HG03520 (cell line): ENCODE results near the gene MAEA.

ENCODE experiments used
- ATAC-seq: cut with Tn5 transposase; IDR thresholded peaks from one replicate; pipeline ENCODE4 v1.9.1; 2021; ENCODE audit warnings: mild to moderate bottlenecking, moderate library complexity; ENCODE audit not compliant: unreplicated experiment

Gene MAEA

DNA sequence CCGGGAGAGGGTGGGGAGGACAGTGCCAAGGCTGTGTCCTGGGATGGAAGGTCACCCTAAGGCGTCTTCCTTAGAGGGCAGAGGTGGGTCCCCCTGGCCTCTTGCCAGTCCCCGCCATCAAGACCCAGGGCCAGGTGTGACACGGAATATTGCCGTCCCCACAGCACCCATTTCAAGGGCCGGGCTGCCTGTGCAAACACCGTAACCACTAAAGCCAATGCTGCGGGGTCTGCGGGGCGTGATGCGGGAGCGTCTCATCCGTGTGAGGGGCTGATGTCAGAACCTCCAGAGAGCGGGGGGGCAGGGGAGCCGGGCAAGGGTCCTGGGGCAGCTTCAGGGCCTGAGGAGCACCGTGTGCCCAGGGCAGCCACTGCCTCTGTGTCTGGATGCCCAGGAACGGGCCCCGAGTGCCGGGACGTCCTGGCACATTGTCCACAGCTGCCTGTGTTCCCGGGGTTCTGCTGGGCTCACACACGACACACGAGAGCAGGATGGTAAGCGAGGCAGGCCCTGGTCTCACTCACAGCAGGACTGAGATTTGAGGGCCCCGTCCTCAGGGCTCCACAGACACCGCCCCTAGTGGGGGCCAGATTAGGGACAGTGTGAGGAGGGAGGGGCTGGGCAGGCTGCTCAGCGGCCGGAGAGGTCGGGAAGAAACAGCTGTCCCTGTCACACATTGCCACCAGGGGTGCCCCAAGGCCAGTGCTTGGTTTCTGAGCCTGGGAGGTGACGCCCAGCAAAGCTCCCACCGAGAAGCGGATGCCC, 87.3 kb downstream of the MAEA start:
- ATAC-seq = no peak

DNA sequence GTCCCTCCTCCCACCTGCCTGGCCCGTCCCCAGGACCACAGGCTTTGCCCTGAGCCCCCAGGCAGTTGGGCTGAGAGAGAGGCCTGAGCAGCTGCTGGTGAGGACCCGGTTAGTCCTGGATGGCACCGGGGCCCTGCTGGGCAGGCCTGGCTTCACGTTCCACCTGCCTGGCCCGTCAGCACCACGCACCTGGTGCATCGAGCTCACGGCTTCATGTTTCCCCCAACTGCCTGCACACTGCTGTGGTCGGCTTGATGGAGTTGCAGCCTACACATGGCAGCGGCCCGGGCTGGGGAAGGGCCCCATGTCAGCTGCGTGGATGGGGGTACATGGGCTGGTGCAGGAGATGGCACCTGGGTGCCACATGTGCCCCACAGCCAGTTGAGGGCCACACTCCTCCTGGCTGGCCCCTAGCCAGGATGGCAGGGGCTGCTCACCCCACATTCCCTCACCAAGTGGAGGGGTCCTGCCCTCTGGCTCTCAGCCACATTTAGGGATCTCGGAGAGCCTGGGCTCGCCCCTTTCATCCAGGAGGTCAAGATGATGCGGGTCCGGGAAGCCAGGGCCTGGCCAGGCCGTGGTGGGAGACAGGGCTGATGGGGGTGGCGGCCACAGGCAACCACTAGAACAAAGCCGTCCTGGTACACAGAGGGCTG, 88.0 kb downstream of the MAEA start:
- no peak for ATAC-seq

DNA sequence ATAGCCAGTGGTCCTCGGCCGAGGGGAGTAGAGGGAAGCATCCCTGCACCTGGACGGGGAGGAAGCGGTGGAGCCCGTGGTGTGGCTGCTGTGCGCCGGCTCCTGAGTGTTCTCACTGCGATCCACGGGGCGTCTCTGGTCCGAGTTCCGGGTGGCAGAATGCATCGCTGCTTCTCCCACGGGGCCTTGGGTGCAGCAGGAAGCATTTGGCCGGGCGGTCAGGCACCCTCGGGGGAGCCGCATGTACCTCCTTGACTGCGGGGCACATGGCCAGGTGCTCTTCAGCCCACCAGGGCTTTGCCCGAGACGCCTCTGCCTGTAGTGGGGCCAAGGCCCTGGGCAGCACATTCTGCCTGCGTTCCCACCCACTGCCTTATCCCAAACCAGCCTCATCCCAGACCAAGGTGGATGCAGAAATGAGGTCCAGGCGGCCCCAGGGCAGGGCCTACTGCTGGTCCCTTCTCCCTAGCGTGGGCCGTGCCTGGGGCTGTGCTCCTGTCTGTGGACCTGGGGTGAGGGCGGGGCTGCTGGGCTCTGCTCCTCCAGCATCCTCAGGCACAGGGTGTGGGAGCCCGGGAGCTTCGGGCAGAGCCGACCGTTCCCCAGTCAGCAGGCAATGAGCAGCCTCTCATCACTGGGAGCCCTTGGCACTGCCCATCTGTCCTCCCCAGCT, 89.0 kb downstream of the MAEA start:
- ATAC-seq = no peak

DNA sequence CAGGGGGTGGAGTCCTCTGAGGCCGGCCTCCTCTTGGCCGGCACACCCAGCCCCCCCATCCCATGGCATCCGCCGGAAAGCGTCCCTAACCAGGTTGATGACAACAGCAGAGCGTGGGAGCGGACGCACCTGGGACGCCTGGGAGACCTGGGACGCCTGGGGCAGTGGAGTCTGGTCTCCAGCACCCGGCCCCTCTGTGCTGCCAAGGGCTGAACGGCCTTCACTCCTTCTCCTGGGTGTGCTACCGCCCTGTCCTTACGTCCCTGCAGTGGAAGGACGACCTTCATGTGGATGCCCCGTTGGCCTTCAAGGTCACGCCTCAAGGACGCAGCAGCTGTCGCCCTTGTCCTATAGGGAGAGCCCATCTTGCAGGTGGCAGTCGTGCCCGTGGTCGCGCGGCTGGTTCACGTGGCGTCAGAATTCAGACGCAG, 89.7 kb downstream of the MAEA start:
- ATAC-seq = no peak

DNA sequence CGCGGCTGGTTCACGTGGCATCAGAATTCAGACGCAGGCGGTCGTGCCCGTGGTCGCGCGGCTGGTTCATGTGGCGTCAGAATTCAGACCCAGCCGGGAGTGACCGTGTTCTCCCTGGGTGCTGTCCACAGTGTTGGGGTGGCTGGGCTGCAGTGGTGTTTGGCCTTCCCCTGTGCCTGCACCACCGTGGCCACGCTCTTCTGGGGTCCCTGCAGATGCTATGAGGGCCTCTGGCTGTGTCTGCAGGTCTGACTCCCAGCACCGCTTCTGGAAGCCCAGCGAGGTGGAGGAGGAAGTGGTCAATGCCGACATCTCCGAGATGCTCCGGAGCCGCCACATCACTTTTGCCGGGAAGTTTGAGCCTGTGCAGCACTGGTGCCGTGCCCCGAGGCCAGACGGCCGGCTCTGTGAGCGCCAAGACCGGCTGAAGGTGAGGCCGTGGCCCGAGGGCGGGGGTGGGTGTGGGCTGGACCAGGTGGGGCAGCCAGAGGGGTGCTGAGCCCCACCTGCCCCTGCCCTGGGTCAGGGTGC, 90.2 kb downstream of the MAEA start:
- ATAC-seq = no peak

DNA sequence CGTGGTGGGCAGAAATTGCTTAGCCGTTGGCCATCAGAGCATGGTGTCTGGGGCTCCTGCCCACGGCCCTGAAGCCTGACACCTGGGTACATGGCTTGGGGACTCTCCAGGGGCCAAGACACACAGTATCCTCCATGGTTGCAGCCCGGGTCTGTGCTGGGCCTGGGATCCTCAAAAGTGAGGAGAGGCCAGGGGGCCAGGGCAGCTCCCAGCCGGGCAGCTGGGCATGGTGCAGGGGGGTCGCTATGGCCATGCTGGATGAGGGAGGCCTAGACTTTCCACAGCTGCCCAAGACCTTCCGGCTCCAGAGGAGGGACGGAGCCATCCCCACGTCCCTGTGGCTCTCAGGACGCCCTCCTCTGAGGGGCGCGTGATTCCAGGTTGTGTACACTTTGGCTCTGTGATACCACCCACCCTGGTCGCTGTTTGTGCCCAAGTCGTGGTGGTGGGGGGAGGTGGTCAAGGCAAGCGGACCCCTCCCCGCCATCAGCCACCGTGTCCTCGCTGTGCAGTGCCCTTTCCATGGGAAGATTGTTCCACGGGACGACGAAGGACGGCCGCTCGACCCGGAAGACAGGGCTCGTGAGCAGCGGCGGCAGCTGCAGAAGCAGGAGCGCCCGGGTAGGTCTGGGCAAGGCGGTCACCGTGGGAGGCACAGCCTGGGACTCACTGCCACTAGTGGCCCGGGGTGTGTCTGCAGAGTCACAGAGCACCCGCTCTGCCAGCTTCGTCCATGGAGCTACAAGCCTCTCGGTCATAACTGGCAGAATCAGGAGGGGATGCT, 90.9 kb downstream of the MAEA start:
- ATAC-seq = no peak

DNA sequence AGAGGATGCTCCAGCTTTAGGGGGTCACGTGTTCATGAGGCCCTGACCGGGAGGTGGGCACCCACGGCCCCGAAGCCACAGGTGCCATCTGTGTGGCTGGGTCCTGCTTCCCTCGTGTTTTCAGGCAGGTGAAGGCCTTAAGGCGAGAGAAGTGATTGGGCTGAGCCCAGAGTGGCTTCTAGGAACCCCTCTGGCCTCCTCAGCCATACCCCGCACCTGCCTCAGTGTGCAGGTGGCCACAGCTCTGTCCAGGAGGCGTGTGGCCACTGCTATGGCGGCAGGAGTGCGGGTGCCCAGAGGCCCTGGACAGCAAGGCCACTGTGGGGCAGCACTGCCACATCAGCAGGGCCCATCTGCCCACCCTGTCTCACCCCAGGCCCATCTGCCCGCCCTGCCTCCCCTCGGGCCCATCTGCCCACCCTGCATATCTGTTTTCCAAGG, 91.5 kb downstream of the MAEA start:
- ATAC-seq = no peak

DNA sequence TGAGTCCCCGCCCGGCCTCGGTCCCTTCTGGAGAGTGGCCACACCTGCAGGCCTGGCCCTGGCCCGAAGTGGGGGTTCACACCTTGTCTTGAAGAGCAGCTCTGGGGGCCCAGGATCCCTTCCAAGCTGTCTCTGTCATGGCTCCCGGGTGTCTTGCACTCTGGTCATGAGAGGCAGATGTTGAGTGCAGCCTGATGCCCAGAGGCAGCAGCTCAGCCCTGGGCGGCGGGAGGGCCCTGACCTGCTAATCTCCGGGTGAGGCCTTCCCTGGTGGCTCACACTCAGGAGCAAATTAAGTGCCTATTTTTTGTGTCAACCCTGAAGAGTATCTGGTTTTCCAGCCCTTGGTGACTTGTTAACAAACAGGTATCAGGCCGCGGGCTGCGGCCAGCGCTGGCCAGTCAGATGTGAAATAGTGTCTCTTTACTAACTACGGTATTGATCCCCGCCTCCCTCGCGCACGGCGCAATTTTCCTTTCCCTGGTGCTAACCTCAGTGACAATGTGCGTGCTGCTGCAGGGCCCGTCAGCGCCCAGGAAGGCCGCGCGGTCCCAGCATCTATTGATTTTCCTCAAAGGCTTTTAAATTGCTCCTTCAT, 92.4 kb downstream of the MAEA start:
- no peak for ATAC-seq

DNA sequence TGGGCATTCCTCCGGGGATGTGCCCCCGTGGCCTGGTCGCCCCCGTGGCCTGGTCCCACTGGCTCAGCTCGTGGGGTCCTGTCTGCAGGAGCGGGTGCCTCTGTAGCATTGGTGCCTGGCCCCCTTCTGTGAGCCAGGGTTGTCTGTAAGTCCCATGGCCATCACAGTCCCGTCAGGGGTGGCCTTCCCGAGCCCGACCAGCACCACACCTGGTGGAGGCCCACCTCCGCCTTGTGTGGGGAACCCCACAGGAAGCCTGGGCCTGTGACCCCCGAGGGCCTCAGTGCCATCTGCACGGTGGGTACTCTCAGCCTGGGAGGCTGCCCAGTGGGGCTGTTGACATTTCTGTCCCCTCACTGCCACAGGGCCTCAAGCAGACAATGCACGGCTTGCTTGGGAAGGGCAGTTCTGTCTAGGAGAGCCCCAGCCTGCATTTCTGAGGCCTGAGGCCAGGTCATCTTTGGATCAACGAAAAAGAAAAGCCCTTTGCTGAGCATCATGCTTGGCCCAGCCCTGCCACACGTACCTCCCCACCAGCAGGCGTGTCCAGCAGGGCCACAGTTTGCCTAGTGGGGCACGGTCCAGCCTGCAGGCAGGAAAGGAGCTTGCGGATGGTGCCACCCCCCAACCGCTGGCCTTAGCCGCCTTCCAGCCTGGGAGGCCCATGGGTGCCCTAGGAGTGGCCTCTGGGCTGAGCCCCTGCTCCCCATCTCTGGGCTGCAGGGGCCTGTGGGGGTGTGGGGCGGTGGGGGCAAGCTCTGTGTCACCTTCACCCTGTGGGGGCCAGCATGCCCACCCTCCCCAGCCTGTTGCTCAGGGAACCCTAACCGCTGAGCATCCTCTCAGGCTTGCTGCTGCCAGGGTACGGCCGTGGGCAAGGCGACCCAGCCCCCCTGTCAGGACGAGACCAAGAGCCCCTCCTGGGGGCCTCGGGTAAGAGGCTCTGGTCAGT, 93.4 kb downstream of the MAEA start:
- ATAC-seq = no peak

DNA sequence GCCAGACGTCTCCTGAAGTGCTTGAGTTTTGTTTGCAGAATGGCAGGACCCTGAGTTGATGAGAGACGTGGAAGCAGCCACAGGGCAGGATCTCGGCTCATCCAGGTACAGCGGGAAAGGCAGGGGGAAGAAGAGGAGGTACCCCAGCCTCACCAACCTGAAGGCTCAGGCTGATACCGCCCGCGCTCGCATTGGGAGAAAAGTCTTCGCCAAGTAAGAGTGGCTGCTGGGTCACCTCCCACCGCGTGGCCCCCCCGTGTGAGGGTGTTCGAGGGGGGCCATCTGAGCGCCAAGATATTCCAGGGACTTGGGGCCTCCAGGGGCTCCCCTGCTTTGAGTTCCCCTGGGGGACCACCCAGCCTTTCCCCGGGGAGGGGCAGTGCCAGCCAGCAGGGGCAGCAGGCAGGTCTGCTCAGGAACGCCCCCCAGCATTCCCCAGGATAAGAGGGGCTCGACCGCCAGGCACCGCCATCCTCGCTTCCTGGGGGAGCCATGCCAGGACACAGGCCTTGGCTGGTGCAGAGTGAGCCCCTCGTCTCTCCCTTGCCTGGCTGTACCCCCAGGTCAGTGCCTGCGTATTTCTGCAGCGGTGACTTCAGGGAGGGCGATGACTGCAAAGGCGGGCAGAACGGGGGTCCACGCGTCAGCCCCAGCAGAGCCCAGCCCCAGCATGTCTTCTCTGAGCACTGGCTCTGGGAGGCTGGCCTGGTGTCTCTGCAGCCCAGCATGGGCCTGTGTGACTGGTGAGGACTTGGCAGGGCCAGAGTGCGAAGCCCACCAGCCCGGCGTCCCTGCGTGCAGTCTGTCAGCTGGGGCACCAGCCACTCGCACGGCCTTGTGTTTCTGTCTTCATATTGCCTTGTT, 94.3 kb downstream of the MAEA start:
- no peak for ATAC-seq

DNA sequence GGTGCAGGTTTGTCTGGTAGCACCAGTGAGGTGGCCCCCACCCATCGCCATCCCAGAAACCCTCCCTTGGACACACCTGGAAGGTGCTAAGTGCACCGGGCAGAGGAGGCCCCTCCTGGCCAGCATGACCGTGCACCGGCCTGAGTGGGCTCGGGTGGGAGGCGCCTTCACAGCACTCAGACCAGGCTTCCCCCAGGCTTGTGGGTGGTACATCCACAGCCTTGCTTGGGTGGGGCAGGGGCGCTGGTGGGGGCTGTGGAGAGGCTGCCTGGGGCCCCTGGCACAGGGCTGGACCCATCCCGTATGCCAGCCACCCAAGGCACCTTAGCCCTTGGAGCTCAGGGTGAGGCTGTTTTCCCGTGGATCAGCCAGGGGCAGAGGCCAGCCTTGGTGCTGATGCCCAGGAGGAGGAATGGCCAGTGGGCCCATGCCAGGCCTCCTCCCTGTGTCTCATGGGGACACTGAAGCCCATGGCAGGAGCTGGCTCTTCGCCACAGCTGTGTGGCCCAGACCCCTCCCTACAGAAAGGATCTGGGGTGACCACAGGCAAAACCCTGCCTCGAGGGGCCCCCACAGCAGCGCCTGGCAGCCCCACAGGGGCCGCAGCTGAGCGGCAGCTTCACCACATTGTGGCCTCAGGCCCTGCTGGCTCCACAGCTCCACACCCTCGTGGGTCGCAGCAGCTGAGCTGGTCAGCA, 95.1 kb downstream of the MAEA start:
- ATAC-seq = no peak

DNA sequence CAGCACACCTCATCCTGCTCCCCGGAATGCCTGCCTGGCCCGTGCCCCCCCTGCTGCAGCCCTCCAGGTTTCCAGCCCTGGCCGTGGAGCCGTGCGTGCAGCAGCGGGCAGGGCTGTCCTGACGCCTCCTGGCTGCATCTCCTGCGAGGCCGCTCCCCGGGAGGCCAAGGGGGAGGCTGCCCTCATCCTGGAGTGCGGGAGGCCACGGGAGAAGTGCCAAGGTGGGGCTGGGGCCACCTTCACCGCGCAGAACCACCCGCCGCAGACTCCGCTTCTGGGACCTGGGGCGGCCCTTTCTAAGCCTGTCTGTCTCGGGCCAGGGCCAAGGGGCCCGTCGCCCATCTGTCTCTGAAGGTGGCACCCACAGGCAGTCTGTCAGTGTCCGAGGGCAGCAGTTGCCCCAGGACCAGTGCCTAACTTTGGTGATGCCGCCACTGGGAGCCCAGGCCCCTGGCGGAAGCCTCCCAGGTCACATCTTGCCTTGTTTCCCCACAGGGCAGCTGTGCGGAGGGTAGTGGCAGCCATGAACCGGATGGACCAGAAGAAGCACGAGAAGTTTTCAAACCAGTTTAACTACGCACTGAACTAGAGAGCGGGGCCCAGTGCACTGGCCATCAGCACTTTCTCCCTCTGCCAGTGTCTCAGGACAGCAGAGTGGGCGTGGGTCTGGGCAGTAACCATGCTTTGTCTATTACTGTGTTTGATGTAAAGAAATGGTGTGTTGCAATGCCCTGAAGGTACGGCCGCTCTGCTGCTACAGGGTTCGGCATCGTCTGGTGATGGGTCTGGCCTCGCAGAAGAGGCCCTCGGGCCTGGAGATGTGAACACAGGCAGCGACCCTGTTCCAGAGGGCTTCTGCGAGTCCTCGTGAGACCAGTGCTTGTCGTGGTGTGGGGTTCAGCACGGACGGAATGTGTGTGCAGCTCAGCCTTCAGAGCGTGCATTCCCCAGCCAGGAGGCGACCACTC, 96.0 kb downstream of the MAEA start:
- ATAC-seq = no peak
